ENCODE measurements around the gene LHX6.

The LHX6 gene

DNA sequence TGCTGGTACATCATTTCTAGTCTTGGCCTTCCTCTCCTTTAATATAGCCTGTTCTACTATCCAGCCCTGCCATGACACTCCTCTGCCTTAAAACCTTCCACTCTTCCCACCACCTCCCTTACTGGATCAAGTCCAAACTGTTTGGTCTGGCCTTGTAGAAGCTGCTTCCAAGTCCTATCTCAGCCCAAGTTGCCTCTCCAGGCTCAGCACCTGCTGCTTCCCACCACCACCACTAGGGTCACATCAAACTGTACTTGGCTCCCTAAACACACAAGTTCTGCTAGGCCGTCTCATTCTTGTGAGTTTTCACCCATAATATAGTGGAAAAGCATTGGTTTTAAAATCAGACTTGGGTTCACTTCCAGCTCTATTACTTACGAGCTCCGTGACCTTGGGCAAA is 70.6 kb downstream of the LHX6 start:
- no peak overlapping the region for H3K9ac ChIP-seq (ENCODE audit: low read length)

DNA sequence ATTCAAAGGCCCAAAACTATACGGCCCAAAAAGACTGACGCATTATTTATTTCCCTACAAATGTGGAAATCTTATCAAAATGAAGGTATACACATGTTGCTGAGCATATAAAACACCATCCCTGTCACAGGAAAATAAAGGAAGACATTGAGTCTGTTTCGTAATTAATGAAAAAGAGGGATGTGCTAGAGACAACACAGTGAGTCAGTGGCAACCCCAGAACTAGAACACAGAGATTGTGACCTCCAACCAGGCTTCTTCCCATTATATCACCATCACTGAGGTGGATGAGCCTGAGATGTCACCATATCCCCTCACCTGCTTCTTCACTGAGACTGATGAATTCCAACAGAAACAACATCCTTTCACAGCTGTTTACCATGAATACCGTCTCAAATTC is 73.0 kb downstream of the LHX6 start:
- no peak overlapping the region for H3K4me2 ChIP-seq (ENCODE audit: low read length)

More for the DNA sequence above, 70.6 kb downstream of the LHX6 start:
- Histone ChIP-seq H3K4me3 (ENCODE audit: low read length) (no peak overlapping the region), H3K4me2 (ENCODE audit: low read length) (peak overlapping the region; percentile 27), H3K27ac (ENCODE audit: low read length) (no peak overlapping the region), H3K27me3 (ENCODE audit: low read depth, low read length) (0 out of 2 replicates have a peak, but pooled peaks cover 3% of the 10 kb centered on the region), H4K20me1 (ENCODE audit: insufficient read depth, low read length) (0 out of 2 replicates have a peak, but pooled peaks cover 10% of the 10 kb centered on the region), H3K4me1 (ENCODE audit: low read length) (peaks cover 7% of the 10 kb centered on the region; the same call in 1 of the 2 replicates), H2AFZ (ENCODE audit: low read depth, low read length) (no peak overlapping the region), H3K36me3 (replicated peaks; ENCODE audit: low read depth, low read length) (no peaks in the 10 kb centered on the region), H3K79me2 (ENCODE audit: low read length) (peaks cover 51% of the 10 kb centered on the region), H3K9me3 (ENCODE audit: insufficient read depth, low read length) (peaks cover 6% of the 10 kb centered on the region)
- no peak for TF ChIP-seq EZH2phosphoT487 (IDR thresholded peaks at IDR 0.05; ENCODE audit: low read depth)
- TF ChIP-seq, protein P1, sequence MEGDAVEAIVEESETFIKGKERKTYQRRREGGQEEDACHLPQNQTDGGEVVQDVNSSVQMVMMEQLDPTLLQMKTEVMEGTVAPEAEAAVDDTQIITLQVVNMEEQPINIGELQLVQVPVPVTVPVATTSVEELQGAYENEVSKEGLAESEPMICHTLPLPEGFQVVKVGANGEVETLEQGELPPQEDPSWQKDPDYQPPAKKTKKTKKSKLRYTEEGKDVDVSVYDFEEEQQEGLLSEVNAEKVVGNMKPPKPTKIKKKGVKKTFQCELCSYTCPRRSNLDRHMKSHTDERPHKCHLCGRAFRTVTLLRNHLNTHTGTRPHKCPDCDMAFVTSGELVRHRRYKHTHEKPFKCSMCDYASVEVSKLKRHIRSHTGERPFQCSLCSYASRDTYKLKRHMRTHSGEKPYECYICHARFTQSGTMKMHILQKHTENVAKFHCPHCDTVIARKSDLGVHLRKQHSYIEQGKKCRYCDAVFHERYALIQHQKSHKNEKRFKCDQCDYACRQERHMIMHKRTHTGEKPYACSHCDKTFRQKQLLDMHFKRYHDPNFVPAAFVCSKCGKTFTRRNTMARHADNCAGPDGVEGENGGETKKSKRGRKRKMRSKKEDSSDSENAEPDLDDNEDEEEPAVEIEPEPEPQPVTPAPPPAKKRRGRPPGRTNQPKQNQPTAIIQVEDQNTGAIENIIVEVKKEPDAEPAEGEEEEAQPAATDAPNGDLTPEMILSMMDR (IDR thresholded peaks at IDR 0.05; ENCODE audit: low read depth, low read length) = peak; percentile 36

More for the DNA sequence above, 73.0 kb downstream of the LHX6 start:
- Histone ChIP-seq H3K4me3 (ENCODE audit: low read length) (no peak overlapping the region), H3K27ac (ENCODE audit: low read length) (no peak overlapping the region), H3K36me3 (replicated peaks; ENCODE audit: low read depth, low read length) (peaks cover 12% of the 10 kb centered on the region), H3K9ac (ENCODE audit: low read length) (no peak overlapping the region), H3K4me1 (ENCODE audit: low read length) (peaks cover 7% of the 10 kb centered on the region; the same call in 1 of the 2 replicates), H3K27me3 (ENCODE audit: low read depth, low read length) (no peaks in the 10 kb centered on the region), H3K9me3 (ENCODE audit: insufficient read depth, low read length) (no peaks in the 10 kb centered on the region), H2AFZ (ENCODE audit: low read depth, low read length) (no peak overlapping the region), H3K79me2 (ENCODE audit: low read length) (peaks cover 61% of the 10 kb centered on the region), H4K20me1 (ENCODE audit: insufficient read depth, low read length) (0 out of 2 replicates have a peak, but pooled peaks cover 10% of the 10 kb centered on the region)
- no peak for TF ChIP-seq EZH2phosphoT487 (IDR thresholded peaks at IDR 0.05; ENCODE audit: low read depth)
- TF ChIP-seq, protein P1 (IDR thresholded peaks at IDR 0.05; ENCODE audit: low read depth, low read length) = no peak

Measured in OCI-LY3 (cell line).